ENCODE results near the gene ZMYND15. TPM values are rescaled to one million over a fixed set of nuclear protein-coding genes. Genes with fewer than 3 reads are reported as not detected.

ZMYND15 gene
- total and polyA plus RNA-seq, 2 of the 13 experiments (the other 11 are each of a cell fraction or from before 2014, with no cell fraction given), result 0.24 to 2.7 TPM

- no peak overlapping the region for H3K9ac ChIP-seq (ENCODE audit: insufficient read depth, low read depth, low read length)
- 83% methylated on average over 3 of the region's 3 CpGs for WGBS (ENCODE audit: low lambda C conversion rate)
- TF ChIP-seq ZNF644 (CRISPR knock-in tag; IDR thresholded peaks at IDR 0.05; ENCODE audit: low read depth) (no peak), ZNF496 (CRISPR knock-in tag; IDR thresholded peaks at IDR 0.05; ENCODE audit: insufficient replicate concordance) (no peak), ZNF264 (CRISPR knock-in tag; IDR thresholded peaks at IDR 0.05) (no peak), ZNF451 (CRISPR knock-in tag; IDR thresholded peaks at IDR 0.05) (no peak), MAFG (CRISPR knock-in tag; IDR thresholded peaks at IDR 0.05) (no peak), CEBPZ (IDR thresholded peaks at IDR 0.05; ENCODE audit: low read length) (no peak), ZNF10 (CRISPR knock-in tag; IDR thresholded peaks at IDR 0.05; ENCODE audit: borderline replicate concordance, low read depth) (no peak), ZNF263 (CRISPR knock-in tag; IDR thresholded peaks at IDR 0.05) (no peak), AKAP8 (CRISPR knock-in tag; IDR thresholded peaks at IDR 0.05) (no peak)
- TF ChIP-seq, protein P1, sequence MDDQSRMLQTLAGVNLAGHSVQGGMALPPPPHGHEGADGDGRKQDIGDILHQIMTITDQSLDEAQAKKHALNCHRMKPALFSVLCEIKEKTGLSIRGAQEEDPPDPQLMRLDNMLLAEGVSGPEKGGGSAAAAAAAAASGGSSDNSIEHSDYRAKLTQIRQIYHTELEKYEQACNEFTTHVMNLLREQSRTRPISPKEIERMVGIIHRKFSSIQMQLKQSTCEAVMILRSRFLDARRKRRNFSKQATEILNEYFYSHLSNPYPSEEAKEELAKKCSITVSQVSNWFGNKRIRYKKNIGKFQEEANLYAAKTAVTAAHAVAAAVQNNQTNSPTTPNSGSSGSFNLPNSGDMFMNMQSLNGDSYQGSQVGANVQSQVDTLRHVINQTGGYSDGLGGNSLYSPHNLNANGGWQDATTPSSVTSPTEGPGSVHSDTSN (CRISPR knock-in tag; IDR thresholded peaks at IDR 0.05; ENCODE audit: borderline replicate concordance), result no peak
- TF ChIP-seq, protein P2, sequence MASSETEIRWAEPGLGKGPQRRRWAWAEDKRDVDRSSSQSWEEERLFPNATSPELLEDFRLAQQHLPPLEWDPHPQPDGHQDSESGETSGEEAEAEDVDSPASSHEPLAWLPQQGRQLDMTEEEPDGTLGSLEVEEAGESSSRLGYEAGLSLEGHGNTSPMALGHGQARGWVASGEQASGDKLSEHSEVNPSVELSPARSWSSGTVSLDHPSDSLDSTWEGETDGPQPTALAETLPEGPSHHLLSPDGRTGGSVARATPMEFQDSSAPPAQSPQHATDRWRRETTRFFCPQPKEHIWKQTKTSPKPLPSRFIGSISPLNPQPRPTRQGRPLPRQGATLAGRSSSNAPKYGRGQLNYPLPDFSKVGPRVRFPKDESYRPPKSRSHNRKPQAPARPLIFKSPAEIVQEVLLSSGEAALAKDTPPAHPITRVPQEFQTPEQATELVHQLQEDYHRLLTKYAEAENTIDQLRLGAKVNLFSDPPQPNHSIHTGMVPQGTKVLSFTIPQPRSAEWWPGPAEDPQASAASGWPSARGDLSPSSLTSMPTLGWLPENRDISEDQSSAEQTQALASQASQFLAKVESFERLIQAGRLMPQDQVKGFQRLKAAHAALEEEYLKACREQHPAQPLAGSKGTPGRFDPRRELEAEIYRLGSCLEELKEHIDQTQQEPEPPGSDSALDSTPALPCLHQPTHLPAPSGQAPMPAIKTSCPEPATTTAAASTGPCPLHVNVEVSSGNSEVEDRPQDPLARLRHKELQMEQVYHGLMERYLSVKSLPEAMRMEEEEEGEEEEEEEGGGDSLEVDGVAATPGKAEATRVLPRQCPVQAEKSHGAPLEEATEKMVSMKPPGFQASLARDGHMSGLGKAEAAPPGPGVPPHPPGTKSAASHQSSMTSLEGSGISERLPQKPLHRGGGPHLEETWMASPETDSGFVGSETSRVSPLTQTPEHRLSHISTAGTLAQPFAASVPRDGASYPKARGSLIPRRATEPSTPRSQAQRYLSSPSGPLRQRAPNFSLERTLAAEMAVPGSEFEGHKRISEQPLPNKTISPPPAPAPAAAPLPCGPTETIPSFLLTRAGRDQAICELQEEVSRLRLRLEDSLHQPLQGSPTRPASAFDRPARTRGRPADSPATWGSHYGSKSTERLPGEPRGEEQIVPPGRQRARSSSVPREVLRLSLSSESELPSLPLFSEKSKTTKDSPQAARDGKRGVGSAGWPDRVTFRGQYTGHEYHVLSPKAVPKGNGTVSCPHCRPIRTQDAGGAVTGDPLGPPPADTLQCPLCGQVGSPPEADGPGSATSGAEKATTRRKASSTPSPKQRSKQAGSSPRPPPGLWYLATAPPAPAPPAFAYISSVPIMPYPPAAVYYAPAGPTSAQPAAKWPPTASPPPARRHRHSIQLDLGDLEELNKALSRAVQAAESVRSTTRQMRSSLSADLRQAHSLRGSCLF (CRISPR knock-in tag; IDR thresholded peaks at IDR 0.05; ENCODE audit: borderline replicate concordance), result no peak
- no TSS peak for BruUV-seq (replicated peaks)
- peaks cover 39% of the 10 kb centered on the region for H3K4me1 ChIP-seq (ENCODE audit: insufficient read depth, low read length)
- no peak overlapping the region; a peak in 1 of 6 replicates for H3K4me3 ChIP-seq (replicated peaks in 1 of 3; ENCODE audit: insufficient read depth in 1 of 3, low read depth in 2 of 3, low read length in 3 of 3)
- H4K20me1 ChIP-seq (ENCODE audit: insufficient read depth, low read length), result no peaks in the 10 kb centered on the region; the same call in 1 of the 2 replicates
- H2AFZ ChIP-seq (ENCODE audit: low read length), result no peak overlapping the region
- H3K36me3 ChIP-seq (replicated peaks in 1 of 2; ENCODE audit: control insufficient read depth in 1 of 2, insufficient read depth in 2 of 2, low read length in 2 of 2), result peaks cover 8 to 16% of the 10 kb centered on the region in 2 experiments; a peak in 4 of 5 replicates
- peaks cover 19% of the 10 kb centered on the region for H3K79me2 ChIP-seq (ENCODE audit: insufficient read depth, low read length)
- POLR2A ChIA-PET, result interaction anchor here (2.4 to 5.9 kb wide), 3 partner anchors 8 to 62 kb away, joined by 24 to 83 read pairs (median 64); partner anchors contain the start of genes MED11 and TM4SF5
- H3K9me3 ChIP-seq (ENCODE audit: low read length), result no peaks in the 10 kb centered on the region
- DNase-seq (ENCODE audit: low spot score) (no peak), ATAC-seq (no peak), FAIRE-seq (no peak)
- intact Hi-C loops (cut with micrococcal nuclease; ENCODE audit: unreplicated experiment), result loop anchor here (10.0 kb wide), 1 partner anchor 252 kb away; the partner anchor contains the start of gene SPAG7
- H3K27ac ChIP-seq (ENCODE audit: extremely low read length, insufficient read depth, low read length), result no peak overlapping the region
- H3K27me3 ChIP-seq (ENCODE audit: control insufficient read depth in 1 of 2, insufficient read depth in 2 of 2, low read length in 2 of 2), result no peaks in the 10 kb centered on the region
- CTCF ChIA-PET (ENCODE audit: low intra/inter-chr PET ratio, low total read pairs), result no interaction called here
- in situ Hi-C loops (cut with HindIII; ENCODE audit: extremely low pct_ligation_motif_present, low pct_unique_long_range_greater_than_20kb), result no loop called here
- H3K4me2 ChIP-seq (ENCODE audit: low read depth, low read length), result peak overlapping the region; percentile 90
These were observed 27.1 kb upstream of the ZMYND15 start for GRCh38 chr17:4712526-4712925.
